GM12865 (cell line): Measurements from ENCODE around the gene TPST1.

Source experiments
- DNase-seq: peaks from one replicate; pipeline ENCODE4 v3.0.0; 2010; ENCODE audit warnings: low read depth
- H3K4me3 ChIP-seq: 2 replicates; pipeline ENCODE4 v1.5.1; 2011; ENCODE audit warnings: mild to moderate bottlenecking, low read depth, low read length, control low read depth
- TF ChIP-seq, protein P1 (sequence below): IDR thresholded peaks from 2 replicates; pipeline ENCODE4 v1.5.1; 2011; ENCODE audit warnings: low read length, control low read depth, low read depth, inconsistent platforms; ENCODE audit not compliant: insufficient read depth; ENCODE audit errors: missing control alignments

TPST1 gene

DNA sequence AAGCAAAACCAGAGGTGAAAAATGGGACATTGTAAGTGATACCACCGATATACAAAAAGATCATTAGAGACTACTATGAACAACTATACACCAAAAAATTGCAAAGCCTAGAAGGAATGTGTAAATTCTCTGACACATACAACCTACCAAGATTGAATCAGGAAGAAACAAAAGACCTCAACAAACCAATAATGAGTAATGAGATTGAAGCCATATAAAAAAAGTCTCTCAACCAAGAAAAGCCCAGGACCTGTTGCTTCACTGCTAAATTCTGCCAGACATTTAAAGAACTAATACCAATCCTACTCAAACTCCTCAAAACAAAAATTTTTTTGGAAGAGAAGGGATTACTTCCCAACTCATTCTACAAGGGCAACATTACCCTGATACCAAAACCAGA lies 134.0 kb downstream of the TPST1 start:
- TF ChIP-seq, protein P1, sequence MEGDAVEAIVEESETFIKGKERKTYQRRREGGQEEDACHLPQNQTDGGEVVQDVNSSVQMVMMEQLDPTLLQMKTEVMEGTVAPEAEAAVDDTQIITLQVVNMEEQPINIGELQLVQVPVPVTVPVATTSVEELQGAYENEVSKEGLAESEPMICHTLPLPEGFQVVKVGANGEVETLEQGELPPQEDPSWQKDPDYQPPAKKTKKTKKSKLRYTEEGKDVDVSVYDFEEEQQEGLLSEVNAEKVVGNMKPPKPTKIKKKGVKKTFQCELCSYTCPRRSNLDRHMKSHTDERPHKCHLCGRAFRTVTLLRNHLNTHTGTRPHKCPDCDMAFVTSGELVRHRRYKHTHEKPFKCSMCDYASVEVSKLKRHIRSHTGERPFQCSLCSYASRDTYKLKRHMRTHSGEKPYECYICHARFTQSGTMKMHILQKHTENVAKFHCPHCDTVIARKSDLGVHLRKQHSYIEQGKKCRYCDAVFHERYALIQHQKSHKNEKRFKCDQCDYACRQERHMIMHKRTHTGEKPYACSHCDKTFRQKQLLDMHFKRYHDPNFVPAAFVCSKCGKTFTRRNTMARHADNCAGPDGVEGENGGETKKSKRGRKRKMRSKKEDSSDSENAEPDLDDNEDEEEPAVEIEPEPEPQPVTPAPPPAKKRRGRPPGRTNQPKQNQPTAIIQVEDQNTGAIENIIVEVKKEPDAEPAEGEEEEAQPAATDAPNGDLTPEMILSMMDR = no peak
- no peak for DNase-seq
- H3K4me3 ChIP-seq = no peak overlapping the region

DNA sequence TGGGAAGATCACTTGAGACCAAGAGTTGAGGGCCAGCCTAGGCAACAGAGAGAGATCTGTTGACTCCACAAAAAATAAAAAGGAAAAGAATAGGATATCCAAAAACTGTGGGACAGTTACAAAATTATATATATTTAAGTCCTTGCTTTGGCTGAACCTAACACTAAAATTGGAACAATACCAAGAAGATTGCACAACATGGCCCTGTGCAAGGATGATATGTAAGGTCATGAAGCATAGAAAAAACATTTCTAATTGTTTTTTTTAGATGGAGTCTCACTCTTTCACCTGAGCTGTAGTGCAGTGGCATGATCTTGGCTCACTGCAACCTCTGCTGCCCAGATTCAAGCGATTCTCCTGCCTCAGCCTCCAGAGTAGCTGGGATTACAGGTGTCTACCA lies 139.0 kb downstream of the TPST1 start:
- TF ChIP-seq, protein P1 = no peak
- DNase-seq = no peak
- H3K4me3 ChIP-seq = no peak overlapping the region

DNA sequence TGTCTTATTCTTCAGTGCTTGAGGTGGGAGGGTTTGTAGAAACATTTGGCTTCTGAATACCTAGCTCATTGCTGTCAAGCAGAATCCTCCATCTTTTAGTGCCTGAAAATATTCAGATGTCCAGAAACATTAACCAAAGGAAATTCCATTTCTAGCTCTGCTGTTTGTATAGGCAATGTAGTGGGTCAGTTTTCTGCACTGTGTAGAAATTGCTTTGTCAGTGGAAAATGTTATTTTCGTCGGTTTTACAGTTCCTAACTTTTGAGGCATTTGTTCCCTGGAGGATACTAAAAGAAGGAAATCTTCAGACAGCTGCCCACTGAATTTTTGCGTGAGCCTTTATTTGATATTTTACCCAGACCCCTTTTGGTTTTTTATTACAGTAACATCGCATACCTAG lies 143.4 kb downstream of the TPST1 start:
- no peak overlapping the region for H3K4me3 ChIP-seq

DNA sequence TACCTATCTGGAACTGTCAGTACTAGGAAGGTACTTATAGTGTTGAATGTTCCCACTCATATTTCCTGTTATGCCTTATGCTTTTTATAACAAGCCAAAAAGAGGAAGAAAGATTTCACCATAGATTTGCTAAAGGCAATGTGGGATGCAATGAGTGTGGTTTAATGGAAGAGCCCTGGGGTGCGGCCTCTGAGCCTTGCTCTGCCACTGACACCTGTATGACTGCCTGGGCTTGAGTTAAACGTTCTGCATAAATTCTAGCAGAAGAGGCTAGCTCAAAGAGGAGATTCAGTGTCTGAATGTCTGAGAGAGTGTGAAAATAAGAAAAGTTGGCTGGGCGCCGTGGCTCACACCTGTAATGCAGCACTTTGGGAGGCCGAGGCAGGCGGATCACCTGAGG lies 143.8 kb downstream of the TPST1 start:
- no peak for DNase-seq
- TF ChIP-seq, protein P1 = no peak
- no peak overlapping the region for H3K4me3 ChIP-seq

More for the DNA sequence above, 143.4 kb downstream of the TPST1 start:
- TF ChIP-seq, protein P1 = no peak
- no peak for DNase-seq

DNA sequence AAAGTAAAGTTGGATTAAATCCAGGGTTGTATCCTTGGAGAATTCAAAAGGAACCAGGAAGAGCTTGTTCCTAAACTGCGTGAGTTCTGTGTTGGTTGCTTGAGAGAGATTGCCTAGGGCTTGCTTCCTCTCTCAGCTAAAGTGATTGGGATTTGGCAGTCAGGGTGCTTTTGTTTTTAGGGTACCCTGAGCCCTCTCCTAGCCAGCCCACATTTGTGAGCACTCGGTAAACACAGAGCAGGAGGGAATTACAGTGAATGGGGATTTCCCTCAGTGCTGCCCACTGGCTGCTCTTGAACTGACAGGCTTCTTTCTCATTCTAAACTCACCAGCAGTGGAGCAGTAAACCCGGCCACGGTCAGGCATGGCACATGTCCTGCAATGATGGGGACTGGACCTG lies 146.9 kb downstream of the TPST1 start:
- H3K4me3 ChIP-seq = no peak overlapping the region
- TF ChIP-seq, protein P1 = no peak
- no peak for DNase-seq

DNA sequence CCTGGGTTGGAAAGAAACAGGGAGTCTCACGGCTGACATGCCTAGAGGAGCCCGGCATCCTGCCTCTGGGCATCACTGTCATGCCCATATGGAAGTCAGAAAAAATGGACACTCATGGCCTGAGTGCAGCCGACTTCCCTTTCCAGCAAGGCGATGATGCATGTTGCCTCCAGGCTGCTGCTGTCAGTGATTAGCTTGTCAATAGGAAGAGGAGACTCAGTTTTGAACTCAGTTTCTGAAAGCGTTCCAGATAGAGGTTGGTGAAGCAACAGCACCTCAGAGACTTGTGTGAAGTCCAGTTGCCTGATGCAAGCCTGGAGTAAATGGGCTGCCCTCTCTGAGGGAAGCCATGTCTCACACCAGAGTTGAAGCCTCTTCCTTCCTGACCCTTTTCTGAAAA lies 148.4 kb downstream of the TPST1 start:
- no peak overlapping the region for H3K4me3 ChIP-seq
- TF ChIP-seq, protein P1 = no peak
- DNase-seq = no peak

DNA sequence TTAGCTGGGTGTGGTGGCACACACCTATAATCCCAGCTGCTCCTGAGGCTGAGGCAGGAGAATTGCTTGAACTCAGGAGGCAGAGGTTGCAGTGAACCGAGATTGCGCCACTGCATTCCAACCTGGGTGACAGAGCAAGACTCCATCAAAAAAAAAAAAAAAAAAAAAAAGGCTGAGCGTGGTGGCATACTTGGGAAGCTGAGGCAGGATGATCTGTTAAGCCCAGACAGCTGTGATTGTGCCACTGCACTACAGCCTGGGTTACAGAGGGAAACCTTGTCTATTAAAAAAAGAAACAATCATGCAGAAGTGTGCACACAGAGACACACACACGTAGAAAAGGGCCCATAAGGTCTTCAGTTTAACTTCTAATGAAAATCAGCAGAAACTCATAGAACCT lies 150.6 kb downstream of the TPST1 start:
- H3K4me3 ChIP-seq = no peak overlapping the region
- TF ChIP-seq, protein P1 = no peak
- no peak for DNase-seq
